Right lobe of liver (tissue), 6 donors: ENCODE results near the gene PDX1. TPM values are rescaled to one million over a fixed set of nuclear protein-coding genes. Genes with fewer than 3 reads are reported as not detected.
A peak's percentile ranks its signal among the peaks of the same experiment; 100 is the strongest.

Experiments
- ATAC-seq, 4 donors: fragments of 200-7000 bp; cut with Tn5 transposase; one replicate each; pipeline ENCODE4 v1.9.1; 2020; ENCODE audit warnings: mild to moderate bottlenecking in 4 of 4, moderate library complexity in 4 of 4
- DNase-seq, 3 donors: peaks; one replicate each; pipeline ENCODE4 v3.0.0-alpha.2; 2020
- H3K27ac ChIP-seq, 3 donors: fragments of 200-600 bp; one replicate each; pipeline ENCODE4 v1.8.0; 2022
- H3K27me3 ChIP-seq, 2 donors: fragments of 200-600 bp; one replicate each; pipeline ENCODE4 v1.8.0; 2022
- H3K36me3 ChIP-seq, 4 donors: fragments of 200-600 bp; sonication (generic) in 1 of 4; one replicate each; pipeline versions ENCODE4 v1.5.1 to v1.8.0; 2017 to 2022; ENCODE audit warnings: control low read depth in 1 of 4
- H3K4me1 ChIP-seq, 4 donors: fragments of 200-600 bp; sonication (generic) in 1 of 4; one replicate each; pipeline versions ENCODE4 v1.5.1 to v1.8.0; 2017 to 2022; ENCODE audit warnings: control low read depth in 1 of 4
- H3K4me3 ChIP-seq, 3 donors: fragments of 200-600 bp; one replicate each; pipeline ENCODE4 v1.8.0; 2022
- H3K9me3 ChIP-seq, 4 donors: fragments of 200-600 bp; sonication (generic) in 1 of 4; one replicate each; pipeline versions ENCODE4 v1.5.1 to v1.8.0; 2017 to 2022; ENCODE audit warnings: control low read depth in 1 of 4
- CTCF ChIP-seq, 4 donors: fragments of 200-600 bp in 3 of 4; fragments of 450-650 bp in 1 of 4; IDR thresholded peaks; one replicate each; pipeline versions ENCODE4 v1.5.1 to v1.8.0; 2016 to 2022; ENCODE audit warnings: antibody characterized with exemption in 4 of 4, mild to moderate bottlenecking in 2 of 4
- POLR2A ChIP-seq: fragments of 450-650 bp; IDR thresholded peaks from one replicate; pipeline ENCODE4 v1.6.1; 2017; ENCODE audit warnings: antibody characterized with exemption, mild to moderate bottlenecking
- WGBS: methylation state at CpG from one replicate; pipeline ENCODE4 v1.1.6; 2018; ENCODE audit warnings: low coverage, low lambda C conversion rate; ENCODE audit not compliant: insufficient coverage; ENCODE audit errors: missing lambda C conversion rate; 5-methylcytosine and 5-hydroxymethylcytosine counted together
- intact Hi-C, 2 donors: fragments of 100-400 bp; cut with DNase I; formaldehyde crosslinking; loops; one replicate each; pipeline versions ENCODE4 v1.11.2 to v1.14.1; 2022
- total RNA-seq, 6 experiments: library from RNA; depleted of rRNA in 2 of 6; stranded (reverse); fragments of >200 nt in 2 of 6; fragmentation: NEBNext Ultra II Directional in 3 of 6; extraction: Animal tissue kit (Norgen Biotek cat#: 25700) in 3 of 6; gene quantifications; one replicate each; pipeline versions ENCODE4 v1.1.0 to v1.2.4, GENCODE V29; 2016 to 2023
- donor health status: DM: no; HTN: yes; CAD: no.
- donor health status: DM: no; HTN: no; CAD: no.
- donor health status: DM: no; HTN: no; CAD: no.
- donor health status: DM: no; HTN: yes; CAD: no.
- donor health status: DM: no; HTN: yes; CAD: no.

The PDX1 gene
- total RNA-seq, 6 experiments from 2014 or later: 0.06 to 0.66 (median 0.21) TPM; not detected in 2

DNA sequence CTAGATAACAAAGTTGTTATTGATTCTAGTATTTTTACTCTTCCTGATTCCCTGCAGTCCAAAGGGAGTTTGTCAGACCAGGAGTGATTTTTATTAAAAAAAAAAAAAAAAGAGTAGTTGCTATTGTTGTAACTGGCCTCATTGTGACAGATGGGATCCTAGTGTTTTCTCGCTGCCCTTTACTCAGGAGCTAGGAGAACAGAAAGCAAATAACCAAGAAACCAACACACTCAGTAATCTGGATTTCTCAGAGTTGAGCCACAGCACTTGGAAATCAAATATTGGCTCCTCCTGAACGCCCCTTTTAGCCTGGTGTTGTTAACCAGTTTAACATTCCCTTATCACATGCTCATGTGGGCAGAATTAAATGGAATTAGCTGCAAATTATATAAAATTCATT, 8.3 kb upstream of the PDX1 start:
- H3K36me3 ChIP-seq: no peaks in the 10 kb centered on the region
- no peak for ATAC-seq
- no peaks in the 10 kb centered on the region for H3K27me3 ChIP-seq
- no peak for TF ChIP-seq CTCF (IDR thresholded peaks at IDR 0.05)
- TF ChIP-seq POLR2A: no peak
- H3K4me1 ChIP-seq: no peaks in the 10 kb centered on the region
- no peaks in the 10 kb centered on the region for H3K9me3 ChIP-seq
- H3K4me3 ChIP-seq: no peak overlapping the region
- no peak for DNase-seq
- 30% methylated on average over 2 of the region's 2 CpGs for WGBS
- no peak overlapping the region for H3K27ac ChIP-seq
- intact Hi-C loops: no loop called here

DNA sequence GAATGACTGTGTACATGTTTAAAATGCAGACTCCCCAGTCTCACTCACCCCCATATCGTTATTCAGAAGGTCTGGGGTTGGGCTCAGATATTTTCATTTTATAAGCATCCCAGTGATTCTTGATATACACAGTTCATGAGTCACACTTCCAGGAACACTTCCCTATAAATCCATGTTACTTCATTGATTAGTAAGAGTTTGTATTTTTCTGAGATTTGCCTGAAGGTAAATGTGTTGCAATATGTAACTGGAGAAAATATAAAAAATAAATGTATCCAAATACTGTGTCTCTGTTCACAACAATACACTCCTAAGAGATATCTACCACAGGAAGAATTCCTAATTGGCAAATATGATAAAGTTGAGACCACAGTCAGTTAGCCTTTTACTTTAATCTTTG, 6.6 kb upstream of the PDX1 start:
- no peak for ATAC-seq
- Histone ChIP-seq H3K4me3 (no peak overlapping the region), H3K27ac (no peak overlapping the region), H3K36me3 (no peaks in the 10 kb centered on the region), H3K27me3 (peaks cover 0 to 3% of the 10 kb centered on the region in 2 donors), H3K4me1 (no peaks in the 10 kb centered on the region), H3K9me3 (no peaks in the 10 kb centered on the region)
- intact Hi-C loops: no loop called here
- WGBS: 75% methylated on average over 1 of the region's 1 CpG
- no peak for TF ChIP-seq CTCF (IDR thresholded peaks at IDR 0.05)
- DNase-seq: no peak

- Histone ChIP-seq H3K36me3 (no peaks in the 10 kb centered on the region), H3K9me3 (no peaks in the 10 kb centered on the region), H3K4me3 (no peak overlapping the region), H3K27me3 (peaks cover 9 to 15% of the 10 kb centered on the region in 2 donors), H3K4me1 (peaks cover 0 to 11% (median 0%) of the 10 kb centered on the region in 4 donors), H3K27ac (no peak overlapping the region)
- no peak for DNase-seq
- WGBS: 51% methylated on average over 9 of the region's 10 CpGs
- intact Hi-C loops: no loop called here
- TF ChIP-seq CTCF (IDR thresholded peaks at IDR 0.05): no peak
- no peak for TF ChIP-seq POLR2A
- ATAC-seq: no peak
Measured at GRCh38 chr13:27915301-27916207, 4.2 kb upstream of the PDX1 start.

DNA sequence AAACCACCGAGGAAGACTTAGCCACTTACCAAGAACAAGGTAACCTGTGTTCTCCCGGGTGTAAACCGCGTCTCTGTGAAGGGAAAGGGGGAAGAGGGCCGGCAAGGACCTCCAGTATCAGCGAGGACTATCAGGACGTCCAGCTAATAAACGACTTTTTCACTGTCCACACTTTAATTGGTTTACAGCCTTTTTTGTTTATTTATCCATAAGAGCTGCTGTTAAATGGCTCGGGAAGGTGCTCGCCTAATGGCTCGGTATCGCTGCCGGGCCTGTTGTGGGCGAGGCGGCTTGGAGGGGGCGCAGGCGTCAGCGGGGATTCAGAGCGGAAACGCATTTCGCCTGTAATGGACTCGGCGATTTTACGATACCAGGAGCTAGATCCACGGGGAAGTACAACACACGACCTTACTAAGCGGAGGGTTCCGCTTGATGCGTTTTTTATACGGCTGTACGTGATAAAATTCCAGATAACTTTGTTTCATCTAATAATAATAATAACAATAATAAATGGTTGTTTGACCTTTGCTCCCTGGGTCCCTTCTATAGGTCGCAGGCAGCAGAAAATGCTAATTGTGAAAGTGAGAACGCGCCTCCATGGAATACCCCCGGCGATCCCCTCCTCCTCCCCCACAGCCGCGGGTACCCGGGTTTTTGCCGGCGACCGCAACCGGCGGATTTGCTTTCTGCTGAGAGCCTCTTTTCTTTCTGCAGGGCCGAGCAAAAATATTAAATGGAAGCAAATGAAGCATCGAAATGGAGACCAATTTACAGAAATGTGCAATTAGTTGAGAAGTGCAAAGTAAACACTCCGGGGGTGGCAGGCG, 2.5 kb upstream of the PDX1 start:
- Histone ChIP-seq H3K9me3 (no peaks in the 10 kb centered on the region), H3K27ac (no peak overlapping the region), H3K4me1 (peaks cover 0 to 19% (median 2%) of the 10 kb centered on the region in 4 donors), H3K27me3 (peaks cover 14 to 29% of the 10 kb centered on the region in 2 donors), H3K4me3 (peak overlapping the region in 1 of 3 donors; percentile 7), H3K36me3 (no peaks in the 10 kb centered on the region)
- no peak for ATAC-seq
- intact Hi-C loops: no loop called here
- 12% methylated on average over 48 of the region's 48 CpGs for WGBS
- no peak for TF ChIP-seq POLR2A
- no peak for TF ChIP-seq CTCF (IDR thresholded peaks at IDR 0.05)
- no peak for DNase-seq
